Measurements from ENCODE around the gene MACROD2.

DNA sequence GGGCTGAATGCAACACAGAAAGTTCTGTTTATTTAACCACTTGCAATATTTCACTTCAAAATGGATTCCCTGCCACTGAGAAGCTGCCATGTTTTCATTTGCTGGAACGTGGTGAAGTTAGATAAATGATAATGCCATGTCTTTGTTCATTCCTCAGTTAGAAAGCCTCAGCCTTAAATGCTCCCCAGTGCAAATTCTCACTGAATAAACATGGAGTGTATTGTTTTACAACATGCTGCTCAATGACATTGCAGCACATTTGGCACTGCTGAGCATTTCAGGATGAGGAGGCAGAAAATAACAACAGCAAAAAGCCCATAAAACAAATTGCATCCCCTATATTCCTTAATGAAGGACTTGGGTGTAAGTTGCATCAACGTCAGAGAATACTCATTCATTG, 1255.9 kb downstream of the MACROD2 start:
- TF ChIP-seq, protein P1, sequence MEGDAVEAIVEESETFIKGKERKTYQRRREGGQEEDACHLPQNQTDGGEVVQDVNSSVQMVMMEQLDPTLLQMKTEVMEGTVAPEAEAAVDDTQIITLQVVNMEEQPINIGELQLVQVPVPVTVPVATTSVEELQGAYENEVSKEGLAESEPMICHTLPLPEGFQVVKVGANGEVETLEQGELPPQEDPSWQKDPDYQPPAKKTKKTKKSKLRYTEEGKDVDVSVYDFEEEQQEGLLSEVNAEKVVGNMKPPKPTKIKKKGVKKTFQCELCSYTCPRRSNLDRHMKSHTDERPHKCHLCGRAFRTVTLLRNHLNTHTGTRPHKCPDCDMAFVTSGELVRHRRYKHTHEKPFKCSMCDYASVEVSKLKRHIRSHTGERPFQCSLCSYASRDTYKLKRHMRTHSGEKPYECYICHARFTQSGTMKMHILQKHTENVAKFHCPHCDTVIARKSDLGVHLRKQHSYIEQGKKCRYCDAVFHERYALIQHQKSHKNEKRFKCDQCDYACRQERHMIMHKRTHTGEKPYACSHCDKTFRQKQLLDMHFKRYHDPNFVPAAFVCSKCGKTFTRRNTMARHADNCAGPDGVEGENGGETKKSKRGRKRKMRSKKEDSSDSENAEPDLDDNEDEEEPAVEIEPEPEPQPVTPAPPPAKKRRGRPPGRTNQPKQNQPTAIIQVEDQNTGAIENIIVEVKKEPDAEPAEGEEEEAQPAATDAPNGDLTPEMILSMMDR (IDR thresholded peaks at IDR 0.05), result no peak
- TF ChIP-seq POLR2A (IDR thresholded peaks at IDR 0.05), result no peak
